ENCODE results near the gene HEPACAM.

The HEPACAM gene

GRCh38 chr11:124943741-124944140 lies 7.9 kb upstream of the HEPACAM start:
- no peak for DNase-seq (ENCODE audit: low read depth)
- in situ Hi-C loops (cut with HindIII; ENCODE audit: low sequenced_read_pairs): no loop called here
- no peak for TF ChIP-seq CTCF (IDR thresholded peaks at IDR 0.05; ENCODE audit: low read depth, low read length, missing control alignments)
- H3K4me3 ChIP-seq (ENCODE audit: low read depth, low read length): no peak overlapping the region

GRCh38 chr11:124943254-124943616 lies 7.4 kb upstream of the HEPACAM start:
- no peak overlapping the region for H3K4me3 ChIP-seq (ENCODE audit: low read depth, low read length)
- no peak for TF ChIP-seq CTCF (IDR thresholded peaks at IDR 0.05; ENCODE audit: low read depth, low read length, missing control alignments)
- in situ Hi-C loops (cut with HindIII; ENCODE audit: low sequenced_read_pairs): no loop called here
- no peak for DNase-seq (ENCODE audit: low read depth)

GRCh38 chr11:124942466-124943253 lies 6.8 kb upstream of the HEPACAM start:
- no peak overlapping the region for H3K4me3 ChIP-seq (ENCODE audit: low read depth, low read length)
- in situ Hi-C loops (cut with HindIII; ENCODE audit: low sequenced_read_pairs): no loop called here
- TF ChIP-seq CTCF (IDR thresholded peaks at IDR 0.05; ENCODE audit: low read depth, low read length, missing control alignments): no peak
- DNase-seq (ENCODE audit: low read depth): no peak

- no peak for TF ChIP-seq CTCF (IDR thresholded peaks at IDR 0.05; ENCODE audit: low read depth, low read length, missing control alignments)
- DNase-seq (ENCODE audit: low read depth): no peak
- H3K4me3 ChIP-seq (ENCODE audit: low read depth, low read length): no peak overlapping the region
- in situ Hi-C loops (cut with HindIII; ENCODE audit: low sequenced_read_pairs): no loop called here
Observed at GRCh38 chr11:124941703-124942102, 5.9 kb upstream of the HEPACAM start.

DNA sequence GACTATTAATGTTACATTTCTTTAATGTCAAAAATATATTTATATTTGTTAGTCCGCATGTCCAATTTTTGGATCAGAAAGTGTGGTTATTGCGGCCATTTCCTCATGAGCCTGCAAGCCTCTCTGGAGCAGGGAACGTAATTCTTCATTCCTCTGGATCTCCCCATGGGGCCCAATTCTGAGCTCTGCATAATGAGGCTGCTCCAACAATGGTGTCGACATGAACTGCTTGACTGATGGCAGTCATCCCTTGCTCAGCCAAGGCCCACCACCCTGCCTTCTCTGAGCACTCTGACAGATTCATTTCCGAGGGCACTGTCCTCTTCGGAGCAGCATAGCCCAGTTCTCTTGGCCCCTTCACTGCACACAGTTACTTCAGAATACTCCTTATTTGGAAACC lies 3.1 kb upstream of the HEPACAM start:
- in situ Hi-C loops (cut with HindIII; ENCODE audit: low sequenced_read_pairs): no loop called here
- H3K4me3 ChIP-seq (ENCODE audit: low read depth, low read length): no peak overlapping the region
- no peak for DNase-seq (ENCODE audit: low read depth)
- TF ChIP-seq CTCF (IDR thresholded peaks at IDR 0.05; ENCODE audit: low read depth, low read length, missing control alignments): no peak

GRCh38 chr11:124938206-124938765 lies 2.4 kb upstream of the HEPACAM start:
- TF ChIP-seq CTCF (IDR thresholded peaks at IDR 0.05; ENCODE audit: low read depth, low read length, missing control alignments): no peak
- in situ Hi-C loops (cut with HindIII; ENCODE audit: low sequenced_read_pairs): no loop called here
- no peak for DNase-seq (ENCODE audit: low read depth)
- no peak overlapping the region for H3K4me3 ChIP-seq (ENCODE audit: low read depth, low read length)

All from astrocyte of the cerebellum (primary cell).